Dermis microvascular lymphatic vessel endothelial cell (primary cell): ENCODE results near the gene SAPCD2. TPM values are rescaled to one million over a fixed set of nuclear protein-coding genes. Genes with fewer than 3 reads are reported as not detected.
"Not testable (repeated sequence)": the region's sequence is repeated elsewhere in the genome, so short reads cannot be mapped to it uniquely, and the experiment has no call there.

Experiments
- DNase-seq, 2 donors: peaks; one replicate each; pipeline versions ENCODE4 v3.0.0 to v3.0.0-alpha.2; 2010; ENCODE audit warnings: low read depth in 2 of 2
- total RNA-seq: library from RNA; depleted of rRNA; stranded (reverse); fragments of >200 nt; gene quantifications from 2 replicates; pipeline ENCODE4 v1.2.1, GENCODE V29; 2014

Gene SAPCD2
- total RNA-seq, 1 donor from 2014 or later = 10.3 TPM

DNA sequence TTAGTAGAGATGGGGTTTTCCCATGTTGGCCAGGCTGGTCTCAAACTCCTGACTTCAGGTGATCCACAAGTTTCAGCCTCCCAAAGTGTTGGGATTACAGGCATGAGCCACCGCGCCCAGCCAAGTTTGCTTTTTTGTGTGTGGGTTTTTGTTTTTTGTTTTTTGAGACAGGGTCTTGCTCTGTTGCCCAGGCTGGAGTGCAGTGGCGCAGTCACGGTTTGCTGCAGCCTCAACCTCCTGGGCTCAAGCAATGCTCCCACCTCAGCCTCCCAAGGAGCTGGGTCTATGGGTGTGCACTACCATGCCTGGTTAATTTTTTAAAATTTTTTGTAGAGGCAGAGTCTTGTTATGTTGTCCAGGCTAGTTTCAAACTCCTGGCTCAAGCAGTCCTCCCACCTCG, 36.9 kb downstream of the SAPCD2 start:
- not testable (repeated sequence) for DNase-seq

DNA sequence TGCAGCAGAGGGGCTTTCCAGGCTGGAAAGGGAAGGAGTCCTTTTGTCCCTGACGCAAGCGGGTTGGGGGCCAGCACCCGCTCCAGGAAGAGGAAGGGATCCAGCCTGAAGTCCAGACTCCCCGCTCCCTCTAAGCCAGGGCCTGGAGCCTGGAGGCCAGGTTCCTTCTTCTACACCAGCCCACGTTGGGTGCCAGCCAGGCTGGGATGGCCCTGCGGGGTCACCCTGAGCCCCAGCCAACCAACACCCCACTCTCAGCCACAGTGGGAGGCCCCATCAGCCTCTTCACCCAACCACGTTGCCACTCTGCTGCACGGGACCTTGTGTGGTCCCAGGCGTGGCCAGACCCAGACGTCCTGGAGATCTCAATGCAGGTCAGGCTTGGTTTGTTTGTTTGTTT, 37.5 kb downstream of the SAPCD2 start:
- no peak for DNase-seq

DNA sequence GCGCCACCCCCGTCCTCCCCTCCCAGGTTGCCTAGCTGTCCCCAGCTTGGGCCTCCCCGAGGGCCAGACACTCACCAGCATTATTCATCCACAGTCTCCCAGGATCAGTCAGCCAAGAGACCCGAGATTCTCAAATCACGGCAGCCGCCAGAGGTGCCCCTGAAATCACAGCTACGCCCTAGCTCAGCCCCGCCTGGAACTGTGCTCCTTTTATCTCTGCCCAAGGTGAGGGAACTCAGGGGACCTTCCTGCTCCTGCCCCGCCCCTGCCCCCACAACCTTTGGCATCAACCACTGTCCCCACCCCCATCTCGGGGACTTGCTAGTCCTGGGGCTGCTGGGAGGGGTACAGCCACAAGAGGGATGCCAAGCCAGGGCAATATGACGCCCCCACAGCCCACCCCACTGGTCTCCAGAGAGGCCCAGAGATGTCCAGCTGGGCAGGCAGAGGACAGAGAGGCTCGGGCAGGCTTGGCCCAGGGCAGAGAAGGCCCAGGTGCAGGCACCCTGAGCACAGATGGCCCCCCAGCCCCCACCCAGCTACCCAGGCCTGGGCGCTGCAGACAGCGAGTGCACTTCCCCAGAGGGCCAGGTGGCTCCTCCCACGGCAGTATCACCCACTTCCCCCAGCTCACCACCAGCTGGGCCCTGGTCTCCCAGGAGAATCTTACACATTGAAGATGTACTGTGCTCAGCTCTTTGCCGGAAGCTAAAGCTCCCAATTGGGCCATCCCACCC, 38.3 kb downstream of the SAPCD2 start, which contains the start of gene FUT7:
Gene FUT7 (minus strand): TSS at position 185 of the 737 bp plus-strand sequence. CDS start 97 bp downstream, at position 88.
- no peak for DNase-seq

DNA sequence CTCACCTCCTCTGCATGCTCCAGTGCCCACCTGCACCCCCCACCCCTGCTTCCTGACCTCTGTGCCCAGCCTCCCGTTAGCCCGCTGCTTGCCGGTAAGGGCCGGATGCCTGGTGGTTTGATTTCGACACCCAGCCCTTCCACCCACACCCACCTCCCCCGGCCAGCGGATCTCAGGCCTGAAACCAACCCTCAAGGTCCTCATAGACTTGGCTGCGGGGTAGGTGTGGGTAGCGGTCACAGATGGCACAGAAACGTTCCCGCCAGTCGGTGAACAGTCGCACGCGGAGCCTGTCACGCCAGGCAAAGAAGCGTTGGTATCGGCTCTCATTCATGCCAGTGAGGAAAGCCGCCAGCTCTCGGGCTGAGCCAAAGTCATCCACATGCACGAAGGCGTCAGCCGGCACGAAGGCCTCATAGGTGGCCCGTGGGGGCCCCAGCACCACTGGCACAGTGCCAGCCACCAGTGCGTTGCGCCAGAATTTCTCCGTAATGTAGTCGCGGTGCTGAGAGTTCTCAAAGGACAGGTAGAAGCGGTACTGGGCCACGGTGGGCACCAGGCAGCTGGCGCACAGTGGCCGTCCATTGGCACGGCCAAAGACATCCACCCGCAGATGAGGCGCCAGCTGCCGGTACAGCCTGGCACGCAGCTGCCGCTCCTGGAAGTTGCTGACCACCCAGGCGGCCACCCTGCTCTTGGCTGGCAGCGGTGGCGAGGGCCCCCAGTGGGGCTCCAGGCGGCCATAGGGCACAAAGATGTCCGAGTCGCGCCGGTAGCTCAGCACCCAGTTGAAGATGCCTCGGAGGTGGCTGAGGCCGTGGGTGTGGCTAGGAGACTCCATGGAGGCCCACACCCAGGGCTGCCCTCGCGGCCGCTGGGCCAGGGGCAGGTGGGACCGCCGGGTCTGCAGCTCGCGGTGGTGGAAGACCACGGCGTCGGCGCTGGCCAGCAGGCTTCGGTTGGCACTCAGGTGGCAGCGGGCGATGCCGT, 39.5 kb downstream of the SAPCD2 start:
- DNase-seq = no peak

DNA sequence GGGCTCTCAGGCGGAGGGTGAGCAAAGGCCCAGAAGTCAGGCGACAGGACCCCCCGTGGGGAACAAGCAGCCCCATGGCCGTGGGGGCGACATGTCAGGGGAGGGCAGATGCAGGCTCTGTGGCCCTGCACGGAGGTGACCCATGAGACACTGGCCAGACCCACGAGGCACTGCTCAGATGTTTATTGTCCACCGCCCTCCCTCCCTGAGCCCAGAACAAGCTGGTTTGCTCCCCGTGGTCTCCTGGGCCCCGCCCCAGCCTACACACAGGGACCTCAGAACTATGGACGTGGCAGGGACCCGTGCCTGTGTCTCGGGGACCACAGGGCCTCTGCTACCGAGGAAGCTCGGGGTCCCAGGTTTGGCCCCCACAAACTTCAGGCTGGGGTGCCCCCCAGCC, 40.4 kb downstream of the SAPCD2 start:
- DNase-seq = no peak

DNA sequence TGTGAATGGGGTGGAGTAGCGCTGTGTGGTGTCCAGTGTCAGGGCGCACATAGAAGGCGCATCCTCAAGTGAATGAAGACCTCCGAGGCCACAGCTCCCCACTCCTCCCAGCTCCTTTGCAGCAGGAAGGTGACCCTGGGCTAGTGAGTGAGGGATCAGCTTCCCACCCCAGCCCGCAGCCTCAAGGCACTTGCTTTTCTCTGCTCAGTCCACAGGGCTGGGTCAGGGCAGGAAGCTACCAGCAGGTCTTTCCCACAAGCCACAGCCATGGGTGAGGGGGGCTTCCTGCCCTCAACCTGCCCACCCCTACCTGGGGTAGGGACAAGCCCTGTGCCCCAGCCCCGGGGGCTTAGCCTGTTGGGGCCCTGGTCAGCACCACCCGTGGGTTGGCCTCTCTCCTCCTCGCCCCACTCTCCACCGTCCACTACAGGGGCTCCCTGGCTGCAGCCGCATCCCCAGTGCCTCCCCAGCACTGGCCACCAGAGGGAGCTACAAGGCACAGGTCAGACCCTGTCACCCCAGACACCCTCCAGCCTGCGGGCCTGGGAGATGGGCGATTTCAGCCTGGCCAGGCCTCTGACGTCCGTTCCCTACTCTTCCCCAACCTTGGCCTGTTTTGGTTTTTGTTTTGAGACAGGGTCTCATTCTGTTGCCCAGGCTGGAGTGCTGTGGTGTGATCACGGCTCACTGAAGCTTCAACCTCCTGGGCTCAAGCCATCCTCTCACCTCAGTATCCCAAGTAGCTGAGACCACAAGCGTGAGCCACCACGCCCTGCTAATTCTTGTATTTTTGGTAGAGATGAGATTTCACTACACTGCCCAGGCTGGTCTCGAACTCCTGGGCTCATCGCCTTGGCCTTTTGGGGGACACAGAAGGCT, 41.1 kb downstream of the SAPCD2 start:
- DNase-seq = peak; percentile 23 to 56

DNA sequence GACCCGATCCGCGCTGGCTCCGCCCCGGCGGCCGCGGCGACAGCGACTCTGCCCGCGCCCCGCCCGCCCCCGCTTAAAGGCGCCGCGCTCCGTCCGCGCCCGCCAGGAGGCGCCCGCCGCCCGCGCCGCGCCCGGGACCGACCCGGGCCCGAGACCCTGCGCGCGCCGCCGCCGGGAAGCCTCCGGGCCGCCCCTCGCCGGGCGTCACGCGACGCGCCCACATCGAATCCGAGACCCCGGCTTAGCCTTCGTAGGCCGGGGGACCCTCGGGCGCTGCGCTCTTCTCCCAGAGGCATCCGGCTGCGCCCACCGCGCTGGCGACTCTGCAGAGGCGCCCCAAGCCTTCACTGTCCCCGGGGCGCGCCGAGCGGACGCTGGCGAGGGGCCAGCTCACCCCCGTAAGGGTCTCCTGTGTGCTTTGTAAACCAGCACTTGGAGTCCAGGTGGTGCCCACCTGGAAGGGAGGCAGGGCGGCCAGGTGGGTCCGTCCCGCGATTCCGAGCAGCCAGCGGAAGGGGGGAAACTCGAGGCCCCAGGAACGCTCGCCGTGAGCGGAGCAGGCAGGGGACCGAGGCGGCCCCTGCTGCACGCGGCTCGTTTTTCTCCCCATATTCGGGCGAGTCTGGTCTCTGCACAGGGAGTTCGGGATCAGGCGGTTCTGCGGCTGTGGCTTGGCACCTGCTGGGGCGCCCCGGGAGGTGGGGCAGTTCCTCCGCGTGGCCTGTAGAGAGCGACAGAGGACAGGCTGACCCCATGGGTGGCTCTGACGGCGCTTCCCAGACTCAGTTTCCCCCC, 41.9 kb downstream of the SAPCD2 start:
- peak in 1 of 2 donors; percentile 60 for DNase-seq

DNA sequence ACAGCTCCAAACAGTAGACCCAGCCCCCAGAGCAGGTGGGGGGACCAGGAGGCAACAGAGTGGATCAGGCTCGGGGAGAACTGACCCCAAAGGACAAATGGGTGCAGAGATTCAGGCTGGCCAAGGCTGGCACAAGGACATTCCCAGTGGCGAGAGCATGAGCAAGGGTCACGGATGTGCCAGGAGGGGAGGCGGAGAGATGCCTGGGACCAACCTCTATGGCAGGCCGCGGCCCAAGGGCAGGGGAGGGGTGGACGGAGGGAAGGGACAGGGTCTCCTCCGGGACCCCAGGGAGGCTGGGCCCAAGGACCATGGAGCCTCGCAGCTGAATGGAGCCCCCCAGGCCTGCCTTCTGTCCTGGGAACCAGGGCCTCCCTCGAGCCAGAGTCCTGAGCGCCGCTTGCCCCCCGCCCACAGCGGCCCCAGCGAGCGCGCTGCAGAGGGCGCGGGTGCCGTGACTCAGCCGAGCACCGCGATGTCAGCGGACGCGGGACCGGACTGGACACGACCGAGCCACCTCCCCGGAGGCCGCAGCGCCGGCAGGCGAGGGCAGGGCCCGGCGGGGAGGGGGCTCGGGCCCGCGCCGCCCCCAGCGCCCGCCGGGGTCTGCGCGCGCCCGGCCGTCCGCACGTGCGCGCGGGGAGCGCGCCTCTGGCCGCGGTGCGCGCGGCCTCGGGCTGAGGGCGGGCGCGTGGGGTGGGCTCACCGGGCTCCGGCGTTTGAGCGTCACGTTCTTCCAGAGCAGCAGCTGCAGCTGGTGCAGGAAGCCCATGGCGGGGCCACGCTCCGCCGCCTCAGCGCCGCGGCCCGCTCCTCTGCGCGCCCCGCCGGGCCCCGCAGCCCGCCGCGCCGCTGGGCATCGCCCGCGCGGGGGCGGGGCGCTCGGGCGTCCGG, 42.7 kb downstream of the SAPCD2 start, which contains the start of gene ABCA2:
Gene ABCA2 (minus strand): TSS at position 869 of the 894 bp plus-strand sequence. CDS start 97 bp downstream, at position 772.
- DNase-seq = no peak

DNA sequence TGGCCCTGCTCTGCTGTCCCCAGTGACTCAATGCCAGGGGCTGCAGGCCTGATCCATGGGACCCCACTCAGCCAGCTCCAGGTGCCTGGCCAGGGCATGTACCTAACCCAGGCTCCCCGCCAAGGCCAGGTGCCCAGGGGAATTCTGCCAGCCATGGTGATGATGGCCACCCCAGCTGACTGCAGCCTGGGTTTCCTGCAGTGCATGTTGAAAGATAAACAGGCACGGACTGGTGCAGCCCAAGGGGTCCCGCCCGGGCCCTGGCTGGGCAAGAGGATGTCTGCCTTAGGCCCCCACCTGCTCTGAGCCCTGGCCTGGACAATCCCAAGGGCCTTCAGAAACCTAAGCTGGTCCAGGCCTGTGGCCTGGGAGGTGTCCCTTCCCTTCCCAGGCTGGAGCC, 43.5 kb downstream of the SAPCD2 start:
- DNase-seq = no peak

DNA sequence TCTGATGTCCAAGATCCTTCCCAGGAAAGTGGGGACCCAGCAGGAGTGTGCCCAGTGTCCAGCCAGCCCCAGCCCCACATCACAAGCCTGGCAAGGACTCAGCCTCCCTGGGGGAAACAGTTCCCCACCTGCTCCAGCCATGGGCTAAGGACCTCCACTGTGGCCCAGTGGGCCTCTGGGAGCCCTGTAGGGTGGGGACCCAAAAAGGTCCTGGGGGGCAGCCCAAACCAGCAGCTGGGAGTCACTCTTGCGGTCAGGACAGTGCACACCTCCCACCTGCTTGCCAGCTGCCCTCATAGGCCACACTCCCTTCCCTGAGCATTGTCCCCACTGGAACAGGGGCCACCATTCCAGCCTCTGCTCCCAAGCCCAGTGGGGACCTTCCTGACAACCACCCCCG, 44.0 kb downstream of the SAPCD2 start:
- no peak for DNase-seq

DNA sequence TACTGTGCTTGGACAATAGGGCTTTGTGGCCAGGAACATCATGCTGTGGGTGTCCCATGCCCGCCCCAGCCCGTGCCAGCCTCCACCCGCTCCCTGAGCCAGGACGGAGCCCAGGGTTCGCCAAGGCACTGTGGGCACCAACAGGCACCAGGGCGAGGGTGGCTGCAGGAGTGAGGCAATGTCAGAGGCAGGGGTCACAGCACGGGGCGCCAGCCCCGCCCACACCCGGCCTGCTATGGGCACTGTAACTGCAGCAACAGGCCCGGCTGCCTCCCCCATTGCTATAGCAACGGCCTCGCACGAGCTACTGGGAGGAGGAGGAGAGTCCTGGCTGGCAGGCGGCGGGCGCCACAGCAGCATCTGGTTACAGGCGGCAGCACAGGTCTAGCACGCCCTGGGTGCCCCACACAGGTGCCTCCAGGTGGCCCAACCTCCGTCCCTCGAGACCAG, 44.8 kb downstream of the SAPCD2 start:
- no peak for DNase-seq

DNA sequence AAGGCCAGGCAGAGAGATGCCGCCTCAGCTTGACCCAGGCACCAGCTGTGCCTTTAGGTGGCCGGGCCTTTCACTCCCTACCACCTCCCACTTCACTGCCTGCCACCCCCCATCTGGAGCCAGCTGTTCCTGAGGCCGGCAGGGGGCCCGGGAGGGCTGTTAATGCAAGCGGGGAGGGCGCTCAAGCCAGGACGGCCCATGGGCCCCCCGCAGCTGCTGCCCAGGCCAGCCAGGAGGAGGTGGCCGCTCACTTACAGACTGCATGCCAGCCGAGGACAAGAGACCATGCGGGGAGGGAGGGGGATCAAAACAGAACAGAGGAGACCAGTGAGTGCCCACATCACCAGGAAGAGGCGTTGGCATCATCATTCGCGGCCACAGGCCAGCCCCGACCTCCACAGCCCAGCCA, 46.8 kb downstream of the SAPCD2 start:
- DNase-seq = no peak

DNA sequence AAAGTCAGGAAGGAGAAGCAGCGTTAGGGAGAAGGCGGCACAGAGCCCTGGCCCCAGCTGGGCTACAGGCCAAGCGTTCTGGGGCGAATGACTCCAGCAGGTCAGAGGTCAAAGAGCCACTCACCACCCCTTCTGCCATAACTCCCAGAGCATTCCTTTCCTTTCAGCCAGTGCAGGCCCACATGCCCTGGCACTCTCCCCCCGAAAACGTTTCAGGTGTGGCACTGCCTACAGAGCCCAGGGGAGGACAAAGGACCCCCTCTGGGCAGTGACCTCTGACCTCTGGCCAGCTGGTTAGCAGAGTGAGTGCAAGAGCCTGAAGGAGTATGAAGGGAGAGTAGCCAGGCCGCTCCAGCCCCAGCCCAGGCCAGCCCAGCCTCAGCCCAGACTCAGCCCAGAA, 47.2 kb downstream of the SAPCD2 start:
- DNase-seq = no peak

DNA sequence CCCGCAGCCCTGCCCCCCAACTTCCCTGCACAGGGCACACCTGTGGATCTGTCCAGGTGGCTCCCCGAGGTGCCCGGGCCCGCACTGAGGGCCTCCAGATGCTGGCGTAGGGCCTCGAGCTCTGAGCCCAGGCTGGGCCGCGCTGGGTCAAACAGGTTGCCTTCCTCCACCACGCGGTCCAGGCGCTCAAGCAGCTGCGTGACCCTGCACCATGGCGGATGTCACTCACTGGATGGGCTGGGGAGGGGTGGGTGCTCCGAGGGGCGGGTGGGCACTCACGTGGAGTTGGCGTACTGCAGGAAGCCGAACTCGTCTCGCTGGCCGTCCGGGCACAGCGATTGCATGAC, 47.7 kb downstream of the SAPCD2 start:
- DNase-seq = no peak

DNA sequence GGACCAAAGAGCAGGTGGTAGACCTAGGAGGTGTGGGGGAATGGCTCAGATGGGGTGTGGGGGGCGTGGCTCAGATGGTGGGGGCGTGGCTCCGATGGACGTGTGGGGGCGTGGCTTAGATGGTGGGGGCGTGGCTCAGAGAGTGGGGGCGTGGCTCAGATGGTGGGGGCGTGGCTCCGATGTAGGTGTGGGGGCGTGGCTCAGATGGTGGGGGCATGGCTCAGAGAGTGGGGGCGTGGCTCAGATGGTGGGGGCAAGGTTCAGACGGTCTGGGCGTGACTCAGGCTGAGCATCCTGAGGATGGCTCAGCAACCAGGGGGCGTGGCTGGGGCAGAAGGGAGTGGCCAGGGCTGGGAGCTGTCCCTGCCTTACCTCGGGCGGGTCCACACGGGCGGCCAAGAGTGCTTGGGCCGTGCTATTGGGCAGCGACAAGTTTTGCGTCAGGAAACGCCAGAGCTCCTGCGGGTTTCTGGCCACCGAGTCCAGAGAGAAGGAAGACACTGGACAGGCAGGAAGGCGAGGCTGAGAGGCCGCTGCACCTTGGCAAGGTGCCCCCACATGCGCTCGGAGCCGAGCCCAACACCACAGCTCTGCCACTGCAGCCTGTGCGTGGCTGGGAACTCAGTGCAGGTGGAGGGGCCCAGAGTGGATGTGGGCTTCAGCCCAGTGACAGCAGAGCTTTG, 48.2 kb downstream of the SAPCD2 start:
- peak; percentile 68 to 89 for DNase-seq

DNA sequence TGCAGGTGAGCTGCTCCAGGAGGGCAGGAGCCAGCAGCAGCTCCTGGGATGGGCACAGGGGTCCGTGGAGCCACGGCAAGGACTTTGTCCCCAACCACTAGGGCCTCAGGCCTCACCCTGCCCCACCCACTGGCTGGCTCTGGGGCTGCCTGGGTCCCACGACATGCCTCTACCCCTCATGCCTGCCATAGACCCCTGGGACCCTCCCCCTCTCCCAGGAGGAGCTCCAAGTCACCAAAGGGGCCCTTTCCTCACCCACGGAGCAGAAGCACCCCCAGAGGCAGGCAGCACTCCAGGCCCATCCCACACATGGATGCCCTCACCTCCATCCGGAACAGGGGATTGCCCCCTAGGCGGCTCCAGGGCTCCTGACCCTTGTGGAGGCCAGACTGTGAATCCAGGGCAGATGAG, 48.8 kb downstream of the SAPCD2 start:
- no peak for DNase-seq

DNA sequence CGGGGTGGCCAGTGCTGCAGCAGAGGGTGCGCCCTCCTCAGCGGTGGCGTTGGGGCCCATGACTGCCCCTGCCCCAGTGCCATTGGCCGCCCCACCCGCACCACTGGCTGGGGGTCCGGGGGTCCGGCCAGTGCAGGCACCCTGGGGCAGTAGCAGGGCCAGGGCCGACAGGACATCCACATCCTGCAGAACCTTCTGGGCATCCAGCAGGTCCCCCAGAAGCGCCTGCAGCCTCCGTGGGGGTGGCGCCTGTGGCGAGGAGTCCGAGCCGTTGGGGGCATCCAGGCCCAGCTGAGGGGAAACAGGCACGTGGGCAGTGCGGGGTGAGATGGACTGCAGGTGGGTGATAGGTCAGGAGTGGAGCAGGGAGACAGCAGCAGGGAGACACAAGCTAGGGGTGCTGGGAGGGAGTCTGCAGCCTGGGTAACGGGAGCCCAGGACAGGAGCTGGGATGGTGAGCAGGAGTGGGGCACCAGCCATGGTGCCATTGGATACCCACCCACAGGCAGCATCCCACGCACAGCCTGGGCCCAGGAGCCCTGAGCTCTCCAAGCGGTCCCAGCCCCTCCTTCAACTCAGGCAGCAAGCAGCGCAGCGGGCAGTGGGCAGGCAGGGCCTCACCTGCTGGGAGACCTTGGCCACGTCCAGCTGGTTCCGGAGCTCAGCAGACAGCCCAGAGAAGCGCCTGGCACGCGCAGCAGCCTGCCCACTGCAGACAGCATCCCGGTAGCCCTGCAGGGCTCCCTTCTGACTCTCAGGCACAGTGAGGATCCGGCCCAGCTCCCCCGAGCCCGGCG, 49.4 kb downstream of the SAPCD2 start:
- no peak for DNase-seq
